ENCODE data around the gene CCNY. TPM values are rescaled to one million over a fixed set of nuclear protein-coding genes. Genes with fewer than 3 reads are reported as not detected.
A peak's percentile ranks its signal among the peaks of the same experiment; 100 is the strongest.

CCNY gene
- total RNA-seq, 8 experiments from 2014 or later, result 24.8 to 57.1 (median 32.4) TPM

DNA sequence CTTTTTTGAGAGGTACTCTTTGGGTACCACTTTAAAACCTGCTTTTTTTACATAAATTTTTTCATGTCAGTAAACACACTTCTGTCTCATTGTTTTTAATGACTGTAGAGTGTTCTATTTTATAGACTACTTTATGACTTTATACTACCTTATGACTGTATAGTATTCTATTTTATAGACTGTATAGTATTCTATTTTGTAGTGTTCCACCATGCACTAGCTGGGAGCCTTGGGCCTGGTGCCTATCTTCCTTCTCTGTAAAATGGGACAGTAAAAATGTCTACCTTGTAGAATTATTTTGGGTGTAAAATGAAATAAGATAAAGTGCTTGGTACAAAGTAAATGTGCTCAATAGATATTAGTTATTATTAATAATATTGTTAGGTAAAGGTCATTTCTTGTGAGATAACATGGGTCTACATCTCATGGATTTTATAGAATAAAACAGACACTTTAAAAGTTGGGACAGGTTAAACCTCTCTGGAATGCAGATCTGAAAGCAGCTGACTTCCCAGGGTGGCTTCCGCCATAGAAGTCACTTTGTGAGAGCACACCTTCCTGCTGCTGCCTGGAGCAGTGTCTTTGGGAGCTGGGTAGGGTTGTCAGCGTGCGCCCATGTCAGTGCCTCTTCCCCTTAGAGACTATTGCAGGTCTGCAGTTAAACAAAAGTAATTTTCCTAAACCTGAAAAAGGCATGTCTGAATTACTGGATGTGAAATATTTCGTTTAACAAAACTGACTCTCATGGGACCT lies 31.0 kb downstream of the CCNY start:
- no peak overlapping the region for H3K27ac ChIP-seq
- no peak for ATAC-seq (replicated peaks in 6 of 8)
- in situ Hi-C loops (cut with MboI; ENCODE audit: low pct_unique_long_range_greater_than_20kb in 2 of 9, low sequenced_read_pairs in 9 of 9, unreplicated experiment in 9 of 9), result no loop called here

DNA sequence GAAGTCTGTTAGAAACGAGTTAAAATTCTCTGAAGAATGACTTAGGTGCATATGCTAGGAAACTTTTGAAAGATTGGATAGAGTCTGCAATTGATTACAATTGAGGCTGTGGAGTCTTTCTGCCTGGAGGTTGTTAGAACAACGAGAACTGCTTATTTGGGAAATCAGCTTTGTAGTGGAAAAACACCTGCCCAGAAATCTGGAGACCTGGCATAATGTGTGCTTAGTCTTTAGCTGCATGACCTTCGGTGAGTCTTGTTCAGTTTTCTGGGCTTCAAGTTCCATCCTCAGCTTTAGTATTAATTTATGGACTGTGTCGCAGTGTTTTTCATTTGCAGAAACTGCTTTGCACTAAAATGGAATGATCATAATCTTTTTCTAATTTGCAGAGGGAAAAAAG lies 31.7 kb downstream of the CCNY start:
- 33 to 91% (median 78%) methylated on average over 1 to 4 of the region's 4 CpGs; no CpG with 5 or more reads in 1 of the 10 experiments for WGBS, 10 experiments
- Histone ChIP-seq H3K4me3 (no peak overlapping the region), H3K27ac (no peak overlapping the region), H3K4me1 (replicated peaks in 1 of 2) (peaks cover 11 to 15% of the 10 kb centered on the region in 2 donors)
- in situ Hi-C loops (cut with MboI; ENCODE audit: low pct_unique_long_range_greater_than_20kb in 2 of 9, low sequenced_read_pairs in 9 of 9, unreplicated experiment in 9 of 9), result no loop called here
- ATAC-seq (replicated peaks in 6 of 8), result no peak

More for the DNA sequence above, 31.0 kb downstream of the CCNY start:
- H3K4me1 ChIP-seq (replicated peaks in 1 of 2), result peaks cover 10 to 15% of the 10 kb centered on the region in 2 donors
- H3K4me3 ChIP-seq, result no peak overlapping the region
- 67 to 100% (median 81%) methylated on average over 1 to 4 of the region's 4 CpGs; no CpG with 5 or more reads in 3 of the 10 experiments for WGBS, 10 experiments

DNA sequence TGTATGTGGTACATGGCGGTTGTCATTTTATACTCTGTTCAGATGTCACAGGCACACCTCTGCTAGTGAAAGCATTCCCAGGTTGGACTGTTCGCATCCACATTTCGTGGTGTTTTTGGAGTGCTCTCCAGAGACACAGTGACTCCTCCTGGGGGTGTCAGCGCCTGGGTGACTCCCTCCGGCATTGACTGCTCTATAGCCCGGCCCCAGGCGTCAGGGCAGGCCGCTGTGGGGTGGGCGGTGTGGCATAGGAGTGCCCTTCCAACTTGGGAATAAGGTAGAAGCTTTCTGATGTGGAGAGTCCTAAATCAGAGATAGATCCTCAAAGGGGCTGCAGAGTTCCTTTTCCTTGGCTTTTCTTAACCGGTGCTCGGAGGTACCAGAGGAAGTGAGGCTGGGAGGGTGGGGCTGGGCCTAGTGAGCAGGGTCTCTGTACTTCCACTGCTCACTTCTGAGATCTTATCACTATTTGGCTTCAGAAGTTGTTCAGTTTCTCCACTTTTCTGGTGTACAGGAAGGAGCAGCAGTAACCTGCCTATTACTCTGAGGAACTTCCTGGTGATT lies 32.3 kb downstream of the CCNY start:
- Histone ChIP-seq H3K27ac (no peak overlapping the region), H3K4me1 (replicated peaks in 1 of 2) (peaks cover 11 to 15% of the 10 kb centered on the region in 2 donors), H3K4me3 (no peak overlapping the region)
- ATAC-seq (replicated peaks in 6 of 8), result no peak
- in situ Hi-C loops (cut with MboI; ENCODE audit: low pct_unique_long_range_greater_than_20kb in 2 of 9, low sequenced_read_pairs in 9 of 9, unreplicated experiment in 9 of 9), result no loop called here
- WGBS, 10 experiments, result 93 to 100% (median 99%) methylated on average over 1 to 9 of the region's 11 CpGs; no CpG with 5 or more reads in 4 of the 10 experiments

DNA sequence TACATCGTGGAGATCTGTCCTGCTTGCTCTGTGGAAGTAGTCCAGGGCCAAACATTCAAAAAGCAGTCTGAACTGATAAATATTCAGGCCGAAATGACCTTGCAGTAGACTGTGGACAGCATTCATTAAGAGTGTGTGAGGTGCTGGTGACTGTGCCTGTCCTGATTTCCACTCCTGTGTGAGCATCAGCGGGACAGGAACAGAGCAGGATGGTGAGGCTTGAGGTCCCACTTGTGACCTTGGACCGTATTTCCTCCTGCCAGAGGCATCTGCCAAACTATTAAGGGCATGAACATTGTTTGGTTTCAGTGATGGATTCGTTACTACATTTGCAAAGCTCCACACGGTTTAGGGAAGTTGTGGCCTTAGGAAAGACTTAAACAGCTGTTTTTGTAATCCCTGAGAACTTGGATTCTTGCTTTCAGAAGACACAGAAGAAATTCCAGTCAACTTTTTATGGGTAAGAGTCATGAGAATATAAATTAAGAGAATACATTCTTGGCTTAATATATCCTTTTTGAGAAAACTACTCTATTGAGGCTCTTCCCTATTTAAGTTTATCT lies 32.8 kb downstream of the CCNY start:
- Histone ChIP-seq H3K27ac (no peak overlapping the region), H3K4me3 (no peak overlapping the region), H3K4me1 (replicated peaks in 1 of 2) (peaks cover 11 to 15% of the 10 kb centered on the region in 2 donors)
- peak in 1 of 8 experiments; percentile 65 for ATAC-seq (replicated peaks in 6 of 8)
- 5 to 92% (median 63%) methylated on average over 1 to 5 of the region's 6 CpGs; no CpG with 5 or more reads in 2 of the 10 experiments for WGBS, 10 experiments
- in situ Hi-C loops (cut with MboI; ENCODE audit: low pct_unique_long_range_greater_than_20kb in 2 of 9, low sequenced_read_pairs in 9 of 9, unreplicated experiment in 9 of 9), result no loop called here

DNA sequence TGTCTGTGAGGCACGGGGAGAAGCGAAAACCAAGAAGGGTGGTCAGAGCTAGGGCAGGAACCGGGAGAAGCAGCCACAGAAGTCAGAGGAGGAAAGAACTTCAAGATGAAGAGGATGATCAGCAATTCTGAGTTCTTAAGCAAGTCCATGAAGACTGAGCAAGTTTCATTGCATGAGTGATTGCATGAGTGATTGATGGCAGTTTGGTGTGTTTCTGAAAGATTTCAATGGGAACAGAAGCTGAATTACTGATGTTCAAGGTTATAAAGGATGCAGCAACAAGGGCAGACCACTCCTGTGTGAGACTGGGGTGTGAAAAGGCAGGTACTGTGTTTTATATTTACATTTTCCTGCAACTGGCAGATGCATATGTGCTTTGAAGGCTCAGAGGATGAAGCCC lies 35.4 kb downstream of the CCNY start:
- ATAC-seq (replicated peaks in 6 of 8), result no peak
- H3K4me1 ChIP-seq (replicated peaks in 1 of 2), result peaks cover 10 to 11% of the 10 kb centered on the region in 2 donors
- no peak overlapping the region for H3K27ac ChIP-seq
- no peak overlapping the region for H3K4me3 ChIP-seq
- WGBS, 10 experiments, result 80 to 100% (median 97%) methylated on average over 1 to 3 of the region's 3 CpGs; no CpG with 5 or more reads in 6 of the 10 experiments
- in situ Hi-C loops (cut with MboI; ENCODE audit: low pct_unique_long_range_greater_than_20kb in 2 of 9, low sequenced_read_pairs in 9 of 9, unreplicated experiment in 9 of 9), result no loop called here

DNA sequence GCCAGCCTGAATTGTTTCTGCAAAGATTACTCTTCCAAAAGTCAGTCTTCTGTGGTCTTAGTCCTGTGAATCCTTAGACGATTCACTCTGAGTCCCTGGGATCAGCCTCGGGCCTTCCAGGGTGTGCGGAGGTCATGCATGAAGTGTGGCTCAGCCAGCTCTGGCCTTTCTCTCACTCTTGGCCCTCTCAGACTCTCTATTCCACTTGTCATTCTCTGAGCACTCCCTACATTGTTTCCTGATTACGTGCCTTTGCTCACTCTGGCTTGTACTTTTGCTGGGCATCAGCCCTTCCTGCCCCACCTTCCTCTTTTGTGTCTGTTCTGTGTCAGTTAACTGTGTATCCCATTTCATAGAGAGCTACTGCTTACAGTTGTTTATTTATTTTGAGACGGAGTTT lies 36.0 kb downstream of the CCNY start:
- peak in 7 of 8 experiments; percentile 48 to 94 (median 86) for ATAC-seq (replicated peaks in 6 of 8)
- WGBS, 10 experiments, result 0 to 80% (median 53%) methylated on average over 1 to 5 of the region's 5 CpGs; no CpG with 5 or more reads in 3 of the 10 experiments

DNA sequence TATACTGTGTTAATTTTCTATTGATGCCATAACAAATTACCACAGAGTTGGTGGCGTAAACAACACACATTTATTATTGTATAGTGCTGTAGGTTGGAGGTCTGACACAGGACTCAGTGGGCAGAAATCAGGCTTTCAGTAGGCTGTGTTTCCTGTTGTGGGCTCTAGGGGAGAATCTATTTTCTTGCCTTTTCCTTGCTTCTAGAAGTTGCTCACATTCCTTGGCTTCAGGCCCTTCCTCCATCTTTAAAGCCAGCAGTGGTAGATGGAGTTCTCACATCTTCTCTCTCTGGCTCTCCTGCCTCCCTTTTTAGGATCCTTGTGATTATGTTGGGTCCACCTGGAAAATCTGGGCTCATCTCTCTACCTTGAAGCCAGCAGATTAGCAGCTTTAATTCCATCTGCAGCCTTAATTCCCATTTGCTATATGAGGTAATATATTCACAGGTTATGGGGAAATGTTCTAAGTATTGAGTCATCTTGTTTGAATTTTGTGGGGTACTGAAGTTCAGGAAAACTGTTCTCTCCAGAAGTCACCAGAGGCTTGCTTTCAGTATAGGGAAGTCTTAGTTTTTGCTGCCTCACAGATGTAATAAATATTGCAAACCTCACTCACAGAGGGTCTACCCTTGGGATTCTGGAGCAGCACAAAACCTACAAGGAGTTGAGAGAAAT lies 38.9 kb downstream of the CCNY start:
- Histone ChIP-seq H3K4me3 (no peak overlapping the region), H3K27ac (no peak overlapping the region), H3K4me1 (replicated peaks in 1 of 2) (peaks cover 7 to 26% of the 10 kb centered on the region in 2 donors)
- in situ Hi-C loops (cut with MboI; ENCODE audit: low pct_unique_long_range_greater_than_20kb in 2 of 9, low sequenced_read_pairs in 9 of 9, unreplicated experiment in 9 of 9), result no loop called here
- WGBS, 10 experiments, result 86 to 100% (median 100%) methylated on average over 1 of the region's 1 CpG; no CpG with 5 or more reads in 6 of the 10 experiments
- ATAC-seq (replicated peaks in 6 of 8), result no peak

More for the DNA sequence above, 36.0 kb downstream of the CCNY start:
- Histone ChIP-seq H3K4me3 (no peak overlapping the region), H3K4me1 (replicated peaks in 1 of 2) (peaks cover 10 to 11% of the 10 kb centered on the region in 2 donors), H3K27ac (no peak overlapping the region)
- in situ Hi-C loops (cut with MboI; ENCODE audit: low pct_unique_long_range_greater_than_20kb in 2 of 9, low sequenced_read_pairs in 9 of 9, unreplicated experiment in 9 of 9), result no loop called here

DNA sequence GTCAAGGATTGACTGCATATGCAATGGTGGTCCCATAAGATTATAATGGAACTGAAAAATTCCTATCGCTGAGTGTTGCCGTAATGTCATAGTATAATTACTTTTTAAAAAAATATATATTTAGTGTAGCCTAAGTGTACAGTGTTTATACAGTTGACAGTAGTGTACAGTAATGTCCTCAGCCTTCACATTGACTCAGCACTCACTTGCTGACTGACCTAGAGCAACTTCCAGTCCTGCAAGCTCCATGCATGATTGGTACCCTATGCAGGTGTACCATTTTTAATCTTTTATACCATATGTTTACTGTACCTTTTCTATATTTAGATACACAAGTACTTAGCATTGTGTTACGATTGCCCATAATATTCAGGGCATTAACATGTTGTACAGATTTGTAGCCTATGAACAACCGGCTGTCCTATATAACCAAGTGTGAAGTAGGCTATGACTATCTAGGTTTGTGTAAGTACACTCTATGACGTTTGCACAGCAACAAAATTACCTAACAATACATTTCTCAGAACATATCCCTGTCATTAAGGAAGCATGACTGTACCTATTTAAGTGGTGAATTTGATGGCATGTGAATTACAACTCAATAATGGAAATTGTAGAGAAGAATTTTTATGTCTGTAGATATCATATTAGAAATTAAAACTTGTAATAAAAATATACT lies 40.9 kb downstream of the CCNY start:
- Histone ChIP-seq H3K4me3 (no peak overlapping the region), H3K27ac (no peak overlapping the region), H3K4me1 (replicated peaks in 1 of 2) (peaks cover 0 to 29% of the 10 kb centered on the region in 2 donors)
- ATAC-seq (replicated peaks in 6 of 8), result no peak
- in situ Hi-C loops (cut with MboI; ENCODE audit: low pct_unique_long_range_greater_than_20kb in 2 of 9, low sequenced_read_pairs in 9 of 9, unreplicated experiment in 9 of 9), result no loop called here
- whole genome bisulfite sequencing, 10 experiments, result 74 to 100% (median 92%) methylated on average over 2 to 5 of the region's 5 CpGs; no CpG with 5 or more reads in 1 of the 10 experiments

DNA sequence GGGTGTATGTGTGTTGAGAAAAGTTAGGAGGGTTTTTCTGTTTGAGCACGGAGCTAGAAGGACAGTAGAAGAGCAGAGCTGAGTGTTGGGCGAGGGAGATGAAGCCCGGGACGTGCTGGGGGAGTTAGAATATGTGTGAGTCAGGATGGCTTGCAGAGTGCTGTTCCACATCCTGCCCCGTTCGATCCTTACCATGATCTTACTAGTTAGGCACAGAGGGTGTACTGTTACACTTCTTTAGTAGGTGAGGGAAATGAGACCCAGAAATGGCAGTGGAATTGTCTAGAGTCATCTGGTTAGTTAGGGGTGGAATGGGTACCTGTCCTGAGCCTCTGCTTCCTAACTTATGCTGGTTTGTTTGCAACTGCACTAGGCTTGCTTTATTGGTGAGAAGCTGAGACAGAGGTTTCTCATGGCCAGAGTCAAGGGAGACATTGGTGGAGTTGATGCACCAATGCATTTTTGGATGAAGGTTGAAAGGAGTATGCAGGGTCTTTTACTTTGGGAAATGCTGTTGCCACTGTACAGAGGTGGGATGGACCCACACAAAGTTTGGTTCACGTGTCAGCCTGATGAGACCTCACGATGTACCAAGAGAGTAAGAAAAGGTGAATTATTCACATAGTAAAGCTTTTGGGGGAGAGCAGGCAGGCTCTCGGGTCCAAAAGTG lies 42.4 kb downstream of the CCNY start:
- in situ Hi-C loops (cut with MboI; ENCODE audit: low pct_unique_long_range_greater_than_20kb in 2 of 9, low sequenced_read_pairs in 9 of 9, unreplicated experiment in 9 of 9), result no loop called here
- WGBS, 10 experiments, result 76 to 94% (median 92%) methylated on average over 3 to 8 of the region's 9 CpGs; no CpG with 5 or more reads in 4 of the 10 experiments
- no peak overlapping the region for H3K27ac ChIP-seq
- no peak for ATAC-seq (replicated peaks in 6 of 8)
- H3K4me3 ChIP-seq, result no peak overlapping the region
- H3K4me1 ChIP-seq (replicated peaks in 1 of 2), result peaks cover 0 to 29% of the 10 kb centered on the region in 2 donors

DNA sequence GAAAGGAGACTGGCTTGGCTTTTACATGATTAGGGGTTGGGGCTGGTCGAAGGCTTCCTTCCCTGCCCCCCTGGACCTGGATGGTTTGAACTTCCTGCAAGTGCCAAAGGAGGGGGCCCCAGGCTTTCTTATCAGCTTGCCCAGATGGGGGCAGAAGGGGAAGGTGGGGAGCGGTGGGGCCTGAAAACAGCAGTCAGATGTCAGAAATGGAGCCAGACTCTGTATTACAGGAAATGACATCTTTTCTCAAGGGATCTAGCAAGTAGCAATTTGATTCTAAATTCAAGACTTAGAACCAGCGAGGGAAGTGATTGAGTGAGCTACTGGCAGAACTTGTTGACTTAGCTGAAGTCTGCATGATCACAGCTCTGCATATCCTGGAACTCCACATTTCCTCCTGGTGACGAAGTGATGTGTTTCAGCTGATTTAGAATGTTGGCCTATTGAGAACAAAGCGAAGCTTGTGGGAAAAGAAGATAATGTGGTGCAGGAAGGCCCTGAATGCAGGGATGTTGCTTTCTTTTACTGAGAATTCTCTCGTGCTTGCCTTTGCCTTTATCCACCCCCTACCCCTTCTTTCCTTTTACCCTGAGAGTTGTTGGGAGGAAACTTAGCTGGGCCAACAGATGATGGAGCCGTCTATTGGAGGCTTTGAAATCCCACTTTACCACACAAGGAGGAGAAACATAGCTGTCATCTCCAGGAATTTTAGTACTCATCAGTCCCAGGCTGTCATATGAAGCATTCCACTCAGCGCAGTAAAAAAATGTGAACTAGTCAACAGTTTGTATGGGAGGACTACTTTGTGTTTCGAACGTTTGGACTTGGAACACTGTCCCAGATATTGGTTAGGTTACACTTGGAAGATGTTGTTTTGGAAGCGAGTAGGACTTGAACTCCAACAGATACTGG lies 43.2 kb downstream of the CCNY start:
- ATAC-seq (replicated peaks in 6 of 8), result peak; percentile 17 to 95 (median 70)
- Histone ChIP-seq H3K4me1 (replicated peaks in 1 of 2) (peaks cover 0 to 29% of the 10 kb centered on the region in 2 donors), H3K4me3 (no peak overlapping the region), H3K27ac (no peak overlapping the region)
- 60 to 90% (median 76%) methylated on average over 1 to 10 of the region's 11 CpGs; no CpG with 5 or more reads in 1 of the 10 experiments for WGBS, 10 experiments
- in situ Hi-C loops (cut with MboI; ENCODE audit: low pct_unique_long_range_greater_than_20kb in 2 of 9, low sequenced_read_pairs in 9 of 9, unreplicated experiment in 9 of 9), result no loop called here

DNA sequence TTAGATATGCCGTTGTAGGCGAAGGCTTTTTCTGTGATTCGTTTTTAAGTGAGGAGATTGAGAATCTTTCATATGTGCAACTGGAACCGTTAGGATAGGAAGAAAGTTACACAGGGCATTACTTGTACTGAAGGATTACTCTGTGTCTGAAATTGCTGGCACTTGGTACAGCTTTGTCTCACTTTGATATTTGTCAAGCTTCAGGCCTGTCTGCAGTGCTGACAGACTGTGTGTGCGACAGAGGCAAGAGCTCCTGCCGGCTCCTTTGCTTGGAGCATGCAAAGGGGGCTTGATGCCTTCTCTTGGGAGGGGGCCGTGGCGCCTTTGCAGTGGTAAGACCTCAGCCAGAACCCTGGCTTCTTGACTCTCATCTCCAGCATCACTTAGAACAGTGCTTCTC lies 45.8 kb downstream of the CCNY start:
- ATAC-seq (replicated peaks in 6 of 8), result no peak
- in situ Hi-C loops (cut with MboI; ENCODE audit: low pct_unique_long_range_greater_than_20kb in 2 of 9, low sequenced_read_pairs in 9 of 9, unreplicated experiment in 9 of 9), result no loop called here
- 0 to 100% (median 84%) methylated on average over 1 to 7 of the region's 8 CpGs; no CpG with 5 or more reads in 1 of the 10 experiments for WGBS, 10 experiments
- Histone ChIP-seq H3K4me1 (replicated peaks in 1 of 2) (peaks cover 10 to 39% of the 10 kb centered on the region in 2 donors), H3K27ac (no peak overlapping the region), H3K4me3 (no peak overlapping the region)

Data from motor neuron (in vitro differentiated cells).